H9 (cell line): ENCODE data around the gene CLMP. TPM values are rescaled to one million over a fixed set of nuclear protein-coding genes. Genes with fewer than 3 reads are reported as not detected.

Experiments
- DNase-seq: peaks from one replicate; pipeline ENCODE4 v3.0.0-alpha.2; 2017
- H2AFZ ChIP-seq: one replicate; pipeline ENCODE4 v1.6.1; 2013; ENCODE audit warnings: mild to moderate bottlenecking, low read length, control low read depth, moderate library complexity
- H2AK5ac ChIP-seq: 2 replicates; pipeline ENCODE4 v1.6.1; 2013; ENCODE audit warnings: low read length, control low read depth, mixed read lengths; ENCODE audit not compliant: insufficient read length
- H2BK120ac ChIP-seq: one replicate; pipeline ENCODE4 v1.6.1; 2013; ENCODE audit warnings: low read depth, mild to moderate bottlenecking, low read length, control low read depth, inconsistent platforms; ENCODE audit not compliant: poor library complexity, severe bottlenecking
- H2BK12ac ChIP-seq: 2 replicates; pipeline ENCODE4 v1.6.1; 2013; ENCODE audit warnings: low read length, control low read depth, mixed read lengths, low read depth; ENCODE audit not compliant: insufficient read length
- H2BK15ac ChIP-seq: 2 replicates; pipeline ENCODE4 v1.6.1; 2013; ENCODE audit warnings: low read depth, low read length, control low read depth
- H2BK20ac ChIP-seq: one replicate; pipeline ENCODE4 v1.6.1; 2013; ENCODE audit warnings: low read depth, mild to moderate bottlenecking, low read length, control low read depth, inconsistent platforms; ENCODE audit not compliant: poor library complexity, severe bottlenecking
- H2BK5ac ChIP-seq: 2 replicates; pipeline ENCODE4 v1.6.1; 2013; ENCODE audit warnings: low read length, control low read depth, mixed read lengths; ENCODE audit not compliant: insufficient read length
- H3K14ac ChIP-seq: 2 replicates; pipeline ENCODE4 v1.6.1; 2013; ENCODE audit warnings: low read length, control low read depth; ENCODE audit not compliant: insufficient read depth
- H3K18ac ChIP-seq: 2 replicates; pipeline ENCODE4 v1.6.1; 2013; ENCODE audit warnings: low read depth, mild to moderate bottlenecking, mixed read lengths, low read length, control low read depth; ENCODE audit not compliant: insufficient read length
- H3K23ac ChIP-seq: 2 replicates; pipeline ENCODE4 v1.6.1; 2013; ENCODE audit warnings: low read length, control low read depth, mixed read lengths, low read depth; ENCODE audit not compliant: insufficient read length
- H3K23me2 ChIP-seq: 2 replicates; pipeline ENCODE4 v1.6.1; 2013; ENCODE audit warnings: low read depth, mild to moderate bottlenecking, mixed read lengths, low read length, control low read depth; ENCODE audit not compliant: insufficient read length, poor library complexity, severe bottlenecking
- H3K27ac ChIP-seq: 2 replicates; pipeline ENCODE4 v1.5.1; 2013; ENCODE audit warnings: low read length, control low read depth, mixed read lengths, low read depth; ENCODE audit not compliant: insufficient read length
- H3K27me3 ChIP-seq: 2 replicates; pipeline ENCODE4 v1.6.1; 2013; ENCODE audit warnings: low read length, control low read depth, inconsistent platforms; ENCODE audit not compliant: insufficient read depth
- H3K4ac ChIP-seq: 2 replicates; pipeline ENCODE4 v1.6.1; 2013; ENCODE audit warnings: low read depth, mild to moderate bottlenecking, control low read depth, inconsistent platforms, low read length, moderate library complexity
- H3K4me1 ChIP-seq: 2 replicates; pipeline ENCODE4 v1.6.1; 2013; ENCODE audit warnings: low read length, control low read depth, inconsistent platforms; ENCODE audit not compliant: insufficient read depth
- H3K4me2 ChIP-seq: 2 replicates; pipeline ENCODE4 v1.6.1; 2013; ENCODE audit warnings: low read length, control low read depth, mixed read lengths; ENCODE audit not compliant: insufficient read length, insufficient read depth
- H3K56ac ChIP-seq: 2 replicates; pipeline ENCODE4 v1.6.1; 2013; ENCODE audit warnings: low read depth, mild to moderate bottlenecking, mixed read lengths, low read length, control low read depth; ENCODE audit not compliant: insufficient read length
- H3K79me1 ChIP-seq: 2 replicates; pipeline ENCODE4 v1.6.1; 2013; ENCODE audit warnings: low read depth, mild to moderate bottlenecking, moderate library complexity, low read length, control low read depth, inconsistent platforms; ENCODE audit not compliant: insufficient read depth, poor library complexity, severe bottlenecking
- H3K79me2 ChIP-seq: 2 replicates; pipeline ENCODE4 v1.6.1; 2013; ENCODE audit warnings: low read length, control low read depth, inconsistent platforms; ENCODE audit not compliant: insufficient read depth
- H3K9ac ChIP-seq: 2 replicates; pipeline ENCODE4 v1.6.1; 2013; ENCODE audit warnings: low read length, control low read depth, mixed read lengths; ENCODE audit not compliant: insufficient read length; ENCODE audit errors: extremely low read depth
- H3K9me3 ChIP-seq: one replicate; pipeline ENCODE4 v1.6.1; 2013; ENCODE audit warnings: low read depth, low read length, inconsistent platforms; ENCODE audit not compliant: control insufficient read depth
- H3T11ph ChIP-seq: one replicate; pipeline ENCODE4 v1.6.1; 2013; ENCODE audit warnings: mild to moderate bottlenecking, low read length, control low read depth, inconsistent platforms
- H4K20me1 ChIP-seq: one replicate; pipeline ENCODE4 v1.6.1; 2013; ENCODE audit not compliant: control insufficient read depth, insufficient read length, insufficient read depth
- H4K5ac ChIP-seq: 2 replicates; pipeline ENCODE4 v1.6.1; 2013; ENCODE audit warnings: low read depth, mild to moderate bottlenecking, mixed read lengths, low read length, control low read depth; ENCODE audit not compliant: insufficient read length
- H4K8ac ChIP-seq: replicated peaks from 2 replicates; pipeline ENCODE4 v1.6.1; 2013; ENCODE audit warnings: low read length, control low read depth, mixed read lengths, low read depth; ENCODE audit not compliant: insufficient read length
- H4K91ac ChIP-seq: 2 replicates; pipeline ENCODE4 v1.6.1; 2013; ENCODE audit warnings: low read depth, mild to moderate bottlenecking, moderate library complexity, mixed read lengths, low read length, control low read depth; ENCODE audit not compliant: insufficient read length
- H3K27ac Mint-ChIP-seq, 3 experiments: 2 replicates in 2 of 3; 3 replicates in 1 of 3; pipeline ENCODE4 v1.8.0; 2020 to 2021; ENCODE audit warnings: mixed read lengths in 3 of 3, mild to moderate bottlenecking in 1 of 3, moderate library complexity in 1 of 3
- H3K27me3 Mint-ChIP-seq: 2 replicates; pipeline ENCODE4 v1.8.0; 2021; ENCODE audit warnings: low read depth, mild to moderate bottlenecking, moderate library complexity, mixed read lengths
- H3K36me3 Mint-ChIP-seq, 3 experiments: 2 replicates in 2 of 3; 3 replicates in 1 of 3; pipeline ENCODE4 v1.8.0; 2020 to 2021; ENCODE audit warnings: low read depth in 3 of 3, mixed read lengths in 3 of 3; ENCODE audit not compliant: insufficient read depth in 1 of 3
- H3K4me1 Mint-ChIP-seq, 2 experiments: 2 replicates each; pipeline ENCODE4 v1.8.0; 2020; ENCODE audit warnings: mixed read lengths in 2 of 2
- H3K4me3 Mint-ChIP-seq, 2 experiments: 2 replicates in 1 of 2; 3 replicates in 1 of 2; pipeline ENCODE4 v1.8.0; 2020 to 2021; ENCODE audit warnings: mild to moderate bottlenecking in 2 of 2, mixed read lengths in 2 of 2, moderate library complexity in 1 of 2
- H3K9me3 Mint-ChIP-seq, 2 experiments: 2 replicates in 1 of 2; 3 replicates in 1 of 2; pipeline ENCODE4 v1.8.0; 2020; ENCODE audit warnings: mild to moderate bottlenecking in 2 of 2, mixed read lengths in 2 of 2, moderate library complexity in 1 of 2
- CTCF ChIP-seq: fragments of 200-600 bp; sonication (generic); conservative IDR thresholded peaks from 3 replicates; pipeline ENCODE4 v1.8.0; 2021; ENCODE audit warnings: antibody characterized with exemption, mild to moderate bottlenecking
- WGBS: extraction: QIAGEN DNeasy Blood & Tissue Kit; methylation state at CpG from one replicate; pipeline ENCODE4 v1.1.7; 2013; ENCODE audit warnings: missing lambda C conversion rate, low lambda C conversion rate, mixed read lengths; ENCODE audit not compliant: insufficient read length; ENCODE audit errors: extremely low coverage; 5-methylcytosine and 5-hydroxymethylcytosine counted together
- total RNA-seq: library from RNA; stranded (reverse); gene quantifications from 2 replicates; pipeline ENCODE4 v1.2.1, GENCODE V29; 2021

Gene CLMP
- total RNA-seq, 1 experiment from 2014 or later, result 13.8 TPM

- H3K14ac ChIP-seq, result no peak overlapping the region; the same call in 1 of the 2 replicates
- H4K20me1 ChIP-seq, result no peaks in the 10 kb centered on the region
- H3K9me3 ChIP-seq, result no peaks in the 10 kb centered on the region
- no peak overlapping the region for H4K91ac ChIP-seq
- Mint-ChIP-seq H3K4me3 (no peak overlapping the region), H3K27ac (peak overlapping the region in 1 of 3 experiments; percentile 38; a peak in 1 of 7 replicates), H3K4me1 (peaks cover 29 to 32% of the 10 kb centered on the region in 2 experiments), H3K9me3 (peaks cover 0 to 7% of the 10 kb centered on the region in 2 experiments; a peak in 2 of 5 replicates), H3K36me3 (no peaks in the 10 kb centered on the region), H3K27me3 (peaks cover 8% of the 10 kb centered on the region)
- H3K79me1 ChIP-seq, result no peaks in the 10 kb centered on the region
- H3K79me2 ChIP-seq, result no peaks in the 10 kb centered on the region
- H3K4ac ChIP-seq, result no peak overlapping the region
- no peak overlapping the region for H3K56ac ChIP-seq
- no peak for DNase-seq
- no peak for TF ChIP-seq CTCF
- no peak overlapping the region for H2BK12ac ChIP-seq
- no peak overlapping the region for H4K8ac ChIP-seq
- no CpG with 5 or more reads among the region's 11 CpGs for WGBS
- H2AFZ ChIP-seq, result no peak overlapping the region
- H3K4me1 ChIP-seq, result no peaks in the 10 kb centered on the region; the same call in 1 of the 2 replicates
- H3K23me2 ChIP-seq, result no peaks in the 10 kb centered on the region
- no peak overlapping the region for H3K27ac ChIP-seq
- H4K5ac ChIP-seq, result no peak overlapping the region
- H2BK5ac ChIP-seq, result no peak overlapping the region
- H2BK20ac ChIP-seq, result no peak overlapping the region
- H3K9ac ChIP-seq, result no peak overlapping the region
- H3T11ph ChIP-seq, result no peak overlapping the region
- no peak overlapping the region for H2AK5ac ChIP-seq
- H2BK120ac ChIP-seq, result no peak overlapping the region
- no peak overlapping the region for H3K4me2 ChIP-seq
- no peak overlapping the region for H3K18ac ChIP-seq
- 0 out of 2 replicates have a peak, but pooled peaks cover 2% of the 10 kb centered on the region for H3K27me3 ChIP-seq
- no peak overlapping the region for H2BK15ac ChIP-seq
- no peak overlapping the region for H3K23ac ChIP-seq
Observed at GRCh38 chr11:123211149-123211852, 16.3 kb upstream of the CLMP start.
